Lower leg skin (tissue), 3 donors: ENCODE measurements around the gene DUSP5.

Source experiments
- CTCF ChIP-seq, 3 donors: fragments of 450-650 bp; IDR thresholded peaks; one replicate each; pipeline ENCODE4 v1.5.1; 2016; ENCODE audit warnings: antibody characterized with exemption in 3 of 3, mild to moderate bottlenecking in 3 of 3, moderate library complexity in 2 of 3
- POLR2A ChIP-seq, 2 donors: fragments of 450-650 bp; IDR thresholded peaks; one replicate each; pipeline ENCODE4 v1.6.1; 2016 to 2017; ENCODE audit warnings: antibody characterized with exemption in 2 of 2, mild to moderate bottlenecking in 1 of 2, moderate library complexity in 1 of 2

- no peak for TF ChIP-seq CTCF (IDR thresholded peaks at IDR 0.05)
- TF ChIP-seq POLR2A (IDR thresholded peaks at IDR 0.05), result no peak
Measured at GRCh38 chr10:110474826-110475225, 22.9 kb upstream of the DUSP5 start.
